Retinal pigment epithelial cell (primary cell): ENCODE results near the gene RELL1.

Experiments
- DNase-seq: peaks from one replicate; pipeline ENCODE4 v3.0.0-alpha.2; 2010; ENCODE audit warnings: low read depth
- H3K4me3 ChIP-seq: 2 replicates; pipeline ENCODE4 v1.5.1; 2011; ENCODE audit warnings: mild to moderate bottlenecking, low read length, control low read depth, moderate library complexity
- TF ChIP-seq, protein P1 (sequence below): conservative IDR thresholded peaks from 2 replicates; pipeline ENCODE4 v1.5.1; 2011; ENCODE audit warnings: low read depth, low read length, control low read depth, inconsistent platforms

RELL1 gene

DNA sequence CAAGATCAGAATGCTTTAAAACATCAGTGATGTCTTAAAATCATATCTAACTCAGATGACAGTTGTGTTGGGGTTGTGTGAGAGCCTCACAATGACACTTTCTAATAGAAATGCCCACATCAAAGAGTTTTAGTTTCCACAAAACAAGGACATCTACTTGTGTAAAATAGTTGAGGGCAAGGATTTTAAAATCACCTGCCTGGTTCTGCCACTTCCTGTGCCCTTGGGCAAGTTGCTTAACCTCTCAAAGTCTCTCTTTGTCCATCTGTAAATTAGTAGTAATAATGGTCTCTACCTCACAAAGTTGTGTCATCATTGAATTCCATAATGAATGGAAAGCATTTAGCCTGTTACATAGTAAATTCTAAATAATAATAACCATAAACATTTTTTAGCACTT lies 41.9 kb upstream of the RELL1 start:
- TF ChIP-seq, protein P1, sequence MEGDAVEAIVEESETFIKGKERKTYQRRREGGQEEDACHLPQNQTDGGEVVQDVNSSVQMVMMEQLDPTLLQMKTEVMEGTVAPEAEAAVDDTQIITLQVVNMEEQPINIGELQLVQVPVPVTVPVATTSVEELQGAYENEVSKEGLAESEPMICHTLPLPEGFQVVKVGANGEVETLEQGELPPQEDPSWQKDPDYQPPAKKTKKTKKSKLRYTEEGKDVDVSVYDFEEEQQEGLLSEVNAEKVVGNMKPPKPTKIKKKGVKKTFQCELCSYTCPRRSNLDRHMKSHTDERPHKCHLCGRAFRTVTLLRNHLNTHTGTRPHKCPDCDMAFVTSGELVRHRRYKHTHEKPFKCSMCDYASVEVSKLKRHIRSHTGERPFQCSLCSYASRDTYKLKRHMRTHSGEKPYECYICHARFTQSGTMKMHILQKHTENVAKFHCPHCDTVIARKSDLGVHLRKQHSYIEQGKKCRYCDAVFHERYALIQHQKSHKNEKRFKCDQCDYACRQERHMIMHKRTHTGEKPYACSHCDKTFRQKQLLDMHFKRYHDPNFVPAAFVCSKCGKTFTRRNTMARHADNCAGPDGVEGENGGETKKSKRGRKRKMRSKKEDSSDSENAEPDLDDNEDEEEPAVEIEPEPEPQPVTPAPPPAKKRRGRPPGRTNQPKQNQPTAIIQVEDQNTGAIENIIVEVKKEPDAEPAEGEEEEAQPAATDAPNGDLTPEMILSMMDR, result no peak
- DNase-seq, result no peak
- H3K4me3 ChIP-seq, result no peak overlapping the region

GRCh38 chr4:37727635-37728034 lies 41.5 kb upstream of the RELL1 start:
- DNase-seq, result no peak
- no peak overlapping the region for H3K4me3 ChIP-seq
- TF ChIP-seq, protein P1, result no peak

- DNase-seq, result peak; percentile 60
- no peak overlapping the region for H3K4me3 ChIP-seq
- TF ChIP-seq, protein P1, result no peak
Observed at GRCh38 chr4:37726666-37727065, 40.5 kb upstream of the RELL1 start.

GRCh38 chr4:37725718-37726117 lies 39.5 kb upstream of the RELL1 start:
- TF ChIP-seq, protein P1, result no peak
- no peak for DNase-seq

GRCh38 chr4:37723067-37723466 lies 36.9 kb upstream of the RELL1 start:
- no peak overlapping the region for H3K4me3 ChIP-seq
- DNase-seq, result no peak
- TF ChIP-seq, protein P1, result no peak

More at GRCh38 chr4:37725718-37726117, 39.5 kb upstream of the RELL1 start:
- no peak overlapping the region for H3K4me3 ChIP-seq

- TF ChIP-seq, protein P1, result no peak
- H3K4me3 ChIP-seq, result no peak overlapping the region
- no peak for DNase-seq
Observed at GRCh38 chr4:37721995-37722638, 35.9 kb upstream of the RELL1 start.

DNA sequence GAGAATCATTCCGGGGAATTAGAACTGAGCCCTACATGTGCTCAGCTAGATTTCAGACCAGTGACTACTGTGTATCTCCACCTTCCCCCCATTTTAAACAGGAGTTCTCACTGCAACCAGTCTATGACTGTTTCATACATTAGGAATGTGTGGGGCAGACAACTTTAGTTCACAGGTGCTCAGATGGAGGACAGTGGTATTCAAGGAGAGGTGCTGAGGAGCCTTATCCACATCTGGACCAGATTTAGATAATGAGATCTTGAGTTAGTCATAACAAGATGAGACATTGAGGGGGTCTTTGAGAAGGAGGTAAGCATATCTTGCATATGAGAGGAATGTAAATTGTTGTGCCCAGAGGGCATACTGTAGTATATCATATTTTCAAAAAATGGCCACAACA lies 32.8 kb upstream of the RELL1 start:
- TF ChIP-seq, protein P1, result no peak

More for the DNA sequence above, 32.8 kb upstream of the RELL1 start:
- H3K4me3 ChIP-seq, result no peak overlapping the region
- no peak for DNase-seq
